B cell (primary cell): Measurements from ENCODE around the gene RAPGEF5. TPM values are rescaled to one million over a fixed set of nuclear protein-coding genes. Genes with fewer than 3 reads are reported as not detected.

ENCODE experiments used
- ATAC-seq: fragments of 200-7000 bp; cut with Tn5 transposase; one replicate; pipeline ENCODE4 v1.10.0; 2021; ENCODE audit warnings: low read depth, mild to moderate bottlenecking, moderate number of reproducible peaks, moderate library complexity
- CTCF ChIA-PET: fragments of 350-600 bp; sonication (Branson Sonifier 250); formaldehyde crosslinking; loops from one replicate; lab custom pipeline; 2021; ENCODE audit warnings: antibody characterized with exemption, inconsistent platforms; lab: Charles Lee
- POLR2A ChIA-PET: fragments of 350-600 bp; sonication (Branson Sonifier 250); formaldehyde crosslinking; loops from one replicate; lab custom pipeline; 2021; ENCODE audit warnings: antibody characterized with exemption; lab: Charles Lee
- DNase-seq: peaks from one replicate; pipeline ENCODE4 v3.0.0; 2013
- H2AFZ ChIP-seq: 2 replicates; pipeline ENCODE4 v1.6.1; 2012; ENCODE audit warnings: mild to moderate bottlenecking, low read depth, low read length; ENCODE audit not compliant: insufficient read depth, poor library complexity, severe bottlenecking
- H3K27ac ChIP-seq, 2 donors: 1 replicate in 1 of 2; 2 replicates in 1 of 2; pipeline ENCODE4 v1.5.1; 2012 to 2013; ENCODE audit warnings: low read length in 2 of 2, mild to moderate bottlenecking in 2 of 2, moderate library complexity in 1 of 2
- H3K27me3 ChIP-seq, 4 experiments: fragments of 200-600 bp in 1 of 4; sonication (generic) in 1 of 4; replicated peaks in 1 of 4; 1 replicate in 2 of 4; 2 replicates in 2 of 4; pipeline versions ENCODE4 v1.6.1 to v1.7.0; 2013 to 2016; ENCODE audit warnings: low read length in 3 of 4, mild to moderate bottlenecking in 2 of 4, mixed read lengths in 1 of 4, moderate library complexity in 1 of 4; ENCODE audit not compliant: insufficient read depth in 4 of 4, control insufficient read depth in 3 of 4; ENCODE audit errors: control extremely low read depth in 1 of 4
- H3K36me3 ChIP-seq, 2 experiments: replicated peaks in 1 of 2; 1 replicate in 1 of 2; 2 replicates in 1 of 2; pipeline versions ENCODE4 v1.6.1 to v1.7.1; 2013; ENCODE audit warnings: low read length in 1 of 2; ENCODE audit not compliant: insufficient read depth in 2 of 2, control insufficient read depth in 1 of 2; ENCODE audit errors: control extremely low read depth in 1 of 2, extremely low read depth in 1 of 2
- H3K4me1 ChIP-seq, 2 donors: fragments of 200-600 bp in 1 of 2; sonication (generic) in 1 of 2; 1 replicate in 1 of 2; 2 replicates in 1 of 2; pipeline versions ENCODE4 v1.5.1 to v1.6.1; 2013 to 2017; ENCODE audit warnings: low read length in 2 of 2; ENCODE audit not compliant: control insufficient read depth in 2 of 2, insufficient read depth in 2 of 2
- H3K4me2 ChIP-seq: replicated peaks from 2 replicates; pipeline ENCODE3; 2012; ENCODE audit warnings: mild to moderate bottlenecking, low read depth, low read length; ENCODE audit not compliant: poor library complexity, severe bottlenecking
- H3K4me3 ChIP-seq, 5 experiments: fragments of 200-600 bp in 1 of 5; sonication (generic) in 1 of 5; 1 replicate in 3 of 5; 2 replicates in 2 of 5; pipeline versions ENCODE4 v1.5.1 to v1.7.0; 2011 to 2016; ENCODE audit warnings: low read length in 4 of 5, mild to moderate bottlenecking in 4 of 5, low read depth in 2 of 5, control low read depth in 1 of 5, moderate library complexity in 1 of 5; ENCODE audit not compliant: insufficient read depth in 1 of 5; ENCODE audit errors: control extremely low read depth in 1 of 5, extremely low read depth in 1 of 5
- H3K79me2 ChIP-seq: fragments of 200-600 bp; sonication (generic); one replicate; pipeline ENCODE4 v1.6.0; 2016; ENCODE audit warnings: low read length; ENCODE audit not compliant: control insufficient read depth, insufficient read depth
- H3K9ac ChIP-seq: fragments of 200-600 bp; sonication (generic); 2 replicates; pipeline ENCODE4 v1.6.1; 2017; ENCODE audit warnings: mild to moderate bottlenecking, low read length, moderate library complexity
- H3K9me3 ChIP-seq, 3 donors: one replicate each; pipeline versions ENCODE4 v1.6.1 to v1.7.1; 2013; ENCODE audit warnings: low read length in 2 of 3; ENCODE audit not compliant: control insufficient read depth in 2 of 3, insufficient read depth in 1 of 3; ENCODE audit errors: control extremely low read depth in 1 of 3
- H4K20me1 ChIP-seq: 2 replicates; pipeline ENCODE4 v1.6.0; 2012; ENCODE audit warnings: mild to moderate bottlenecking, low read length; ENCODE audit not compliant: insufficient read depth, control insufficient read depth, poor library complexity, severe bottlenecking
- H3K27ac Mint-ChIP-seq: one replicate; pipeline ENCODE4 v1.8.0; 2021; ENCODE audit warnings: mixed read lengths
- H3K27me3 Mint-ChIP-seq: one replicate; pipeline ENCODE4 v1.8.0; 2021; ENCODE audit warnings: mixed read lengths
- H3K4me1 Mint-ChIP-seq: one replicate; pipeline ENCODE4 v1.8.0; 2021; ENCODE audit warnings: mixed read lengths
- H3K4me3 Mint-ChIP-seq: one replicate; pipeline ENCODE4 v1.8.0; 2021; ENCODE audit warnings: mixed read lengths
- H3K9me3 Mint-ChIP-seq: one replicate; pipeline ENCODE4 v1.8.0; 2022; ENCODE audit warnings: mixed read lengths; ENCODE audit not compliant: insufficient read depth
- EZH2 ChIP-seq: IDR thresholded peaks from 2 replicates; pipeline ENCODE4 v1.6.1; 2012; ENCODE audit warnings: borderline replicate concordance, low read depth, mild to moderate bottlenecking, moderate library complexity, low read length; ENCODE audit not compliant: insufficient read depth, poor library complexity, severe bottlenecking
- WGBS: methylation state at CpG from one replicate; pipeline ENCODE4 v1.1.5; 2013; ENCODE audit warnings: missing lambda C conversion rate; ENCODE audit not compliant: insufficient coverage; 5-methylcytosine and 5-hydroxymethylcytosine counted together
- intact Hi-C: fragments of 100-400 bp; cut with micrococcal nuclease; formaldehyde crosslinking; loops from one replicate; pipeline ENCODE4 v1.10.0; 2022
- polyA plus RNA-seq: library from polyadenylated mRNA; depleted of rRNA; stranded (reverse); fragments of >200 nt; gene quantifications from 2 replicates; pipeline ENCODE4 v1.2.3, GENCODE V29; 2012
- total RNA-seq, 2 donors: library from RNA; stranded (reverse); fragments of 120-200 nt in 1 of 2; gene quantifications; 1 replicate in 1 of 2; 2 replicates in 1 of 2; pipeline versions ENCODE4 v1.2.3 to v1.2.4, GENCODE V29; 2013 to 2022
- TF ChIP-seq, protein P1 (sequence below): fragments of 200-600 bp; IDR thresholded peaks from one replicate; pipeline ENCODE4 v1.8.0; 2022; ENCODE audit warnings: antibody characterized with exemption, mild to moderate bottlenecking

RAPGEF5 gene
- total and polyA plus RNA-seq, 2 donors (not counting 1 experiment from before 2014, with no cell fraction given) = 1.5 to 37.6 TPM

- TF ChIP-seq, protein P1, sequence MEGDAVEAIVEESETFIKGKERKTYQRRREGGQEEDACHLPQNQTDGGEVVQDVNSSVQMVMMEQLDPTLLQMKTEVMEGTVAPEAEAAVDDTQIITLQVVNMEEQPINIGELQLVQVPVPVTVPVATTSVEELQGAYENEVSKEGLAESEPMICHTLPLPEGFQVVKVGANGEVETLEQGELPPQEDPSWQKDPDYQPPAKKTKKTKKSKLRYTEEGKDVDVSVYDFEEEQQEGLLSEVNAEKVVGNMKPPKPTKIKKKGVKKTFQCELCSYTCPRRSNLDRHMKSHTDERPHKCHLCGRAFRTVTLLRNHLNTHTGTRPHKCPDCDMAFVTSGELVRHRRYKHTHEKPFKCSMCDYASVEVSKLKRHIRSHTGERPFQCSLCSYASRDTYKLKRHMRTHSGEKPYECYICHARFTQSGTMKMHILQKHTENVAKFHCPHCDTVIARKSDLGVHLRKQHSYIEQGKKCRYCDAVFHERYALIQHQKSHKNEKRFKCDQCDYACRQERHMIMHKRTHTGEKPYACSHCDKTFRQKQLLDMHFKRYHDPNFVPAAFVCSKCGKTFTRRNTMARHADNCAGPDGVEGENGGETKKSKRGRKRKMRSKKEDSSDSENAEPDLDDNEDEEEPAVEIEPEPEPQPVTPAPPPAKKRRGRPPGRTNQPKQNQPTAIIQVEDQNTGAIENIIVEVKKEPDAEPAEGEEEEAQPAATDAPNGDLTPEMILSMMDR = no peak
- no peaks in the 10 kb centered on the region for H3K9me3 ChIP-seq
- peaks cover 7% of the 10 kb centered on the region for H3K79me2 ChIP-seq
- DNase-seq = no peak
- H3K36me3 ChIP-seq = no peaks in the 10 kb centered on the region
- WGBS = no CpG with 5 or more reads among the region's 4 CpGs
- no peak overlapping the region for H3K4me3 Mint-ChIP-seq
- H3K9me3 Mint-ChIP-seq = no peaks in the 10 kb centered on the region
- H2AFZ ChIP-seq = no peak overlapping the region
- H3K27me3 ChIP-seq = no peaks in the 10 kb centered on the region
- H3K27me3 Mint-ChIP-seq = no peaks in the 10 kb centered on the region
- H3K4me1 ChIP-seq = no peaks in the 10 kb centered on the region
- no peak for ATAC-seq
- CTCF ChIA-PET = interaction anchor here (0.9 kb wide), 1 partner anchor 47 kb away, joined by 3 read pairs; no protein-coding TSS in a partner anchor
- H3K9ac ChIP-seq = no peak overlapping the region
- H3K4me1 Mint-ChIP-seq = peaks cover 5% of the 10 kb centered on the region
- H3K27ac ChIP-seq = no peak overlapping the region
- POLR2A ChIA-PET = no interaction called here
- H4K20me1 ChIP-seq = no peaks in the 10 kb centered on the region
- intact Hi-C loops = no loop called here
- no peak overlapping the region for H3K4me2 ChIP-seq
- no peak overlapping the region for H3K27ac Mint-ChIP-seq
- H3K4me3 ChIP-seq = no peak overlapping the region
Observed at GRCh38 chr7:22326181-22326580, 30.8 kb downstream of the RAPGEF5 start.

DNA sequence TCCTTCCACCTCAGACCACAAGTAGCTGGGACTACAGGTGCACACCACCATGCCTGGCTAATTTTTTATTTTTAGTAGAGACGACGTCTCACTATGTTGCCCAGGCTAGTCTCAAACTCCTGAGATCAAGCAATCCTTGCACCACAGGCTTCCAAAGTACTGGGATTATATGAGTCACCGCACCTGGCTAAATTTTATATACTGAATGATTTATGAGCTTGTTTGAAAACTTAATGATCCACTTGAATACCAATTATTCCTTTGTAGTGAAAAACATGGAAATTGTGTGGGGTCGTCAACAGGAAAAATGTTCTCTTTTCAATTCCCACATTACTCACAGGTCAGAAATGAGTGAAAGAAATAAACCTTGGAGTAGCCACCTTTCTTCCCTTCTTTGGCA is 31.3 kb downstream of the RAPGEF5 start:
- DNase-seq (no peak), ATAC-seq (no peak)
- intact Hi-C loops = no loop called here
- WGBS = no CpG with 5 or more reads among the region's 4 CpGs
- Mint-ChIP-seq H3K27ac (no peak overlapping the region), H3K4me1 (peaks cover 5% of the 10 kb centered on the region), H3K4me3 (no peak overlapping the region), H3K27me3 (no peaks in the 10 kb centered on the region), H3K9me3 (no peaks in the 10 kb centered on the region)
- no peaks in the 10 kb centered on the region for H3K4me1 ChIP-seq
- ChIA-PET POLR2A (no interaction called here), CTCF (no interaction called here)
- no peak overlapping the region for H3K9ac ChIP-seq
- no peak overlapping the region for H3K27ac ChIP-seq
- H3K4me2 ChIP-seq = no peak overlapping the region
- H3K9me3 ChIP-seq = no peaks in the 10 kb centered on the region
- TF ChIP-seq, protein P1 = no peak
- no peak for TF ChIP-seq EZH2
- H3K4me3 ChIP-seq = no peak overlapping the region
- no peak overlapping the region for H2AFZ ChIP-seq
- H3K27me3 ChIP-seq = no peaks in the 10 kb centered on the region
- peaks cover 7% of the 10 kb centered on the region for H3K79me2 ChIP-seq
- H4K20me1 ChIP-seq = no peaks in the 10 kb centered on the region
- no peaks in the 10 kb centered on the region for H3K36me3 ChIP-seq
